HG03558 (cell line): Measurements from ENCODE around the gene ABCA10.
A peak's percentile ranks its signal among the peaks of the same experiment; 100 is the strongest.
"Not testable (repeated sequence)": the region's sequence is repeated elsewhere in the genome, so short reads cannot be mapped to it uniquely, and the experiment has no call there.

Experiments used
- ATAC-seq: cut with Tn5 transposase; IDR thresholded peaks from one replicate; pipeline ENCODE4 v1.9.1; 2021; ENCODE audit warnings: moderate number of reproducible peaks; ENCODE audit not compliant: unreplicated experiment; ENCODE audit errors: extremely low read depth

The ABCA10 gene

DNA sequence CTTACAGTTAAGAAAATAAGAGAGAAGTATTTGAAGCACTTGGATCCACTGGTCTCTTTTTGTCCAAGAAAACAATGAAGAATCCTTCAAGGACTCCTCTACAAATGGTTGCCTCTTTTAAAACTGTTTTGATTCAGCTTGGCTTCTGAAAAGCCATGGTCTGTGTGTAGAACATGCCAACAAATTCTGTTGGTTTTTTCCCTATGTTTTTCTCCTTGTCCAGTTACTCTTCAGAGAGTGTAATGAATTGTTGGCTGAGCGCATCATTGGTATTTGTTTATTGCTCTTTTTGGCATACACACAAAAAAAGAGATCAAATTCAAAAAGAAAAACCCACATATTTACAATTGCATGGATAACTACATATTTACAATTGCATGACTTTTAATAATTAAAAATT, at the start of gene ABCA10:
TSS of gene ABCA10 (minus strand) at position 249 of the 400 bp plus-strand sequence. CDS start 3,466 bp downstream, outside the sequence.
- no peak for ATAC-seq

DNA sequence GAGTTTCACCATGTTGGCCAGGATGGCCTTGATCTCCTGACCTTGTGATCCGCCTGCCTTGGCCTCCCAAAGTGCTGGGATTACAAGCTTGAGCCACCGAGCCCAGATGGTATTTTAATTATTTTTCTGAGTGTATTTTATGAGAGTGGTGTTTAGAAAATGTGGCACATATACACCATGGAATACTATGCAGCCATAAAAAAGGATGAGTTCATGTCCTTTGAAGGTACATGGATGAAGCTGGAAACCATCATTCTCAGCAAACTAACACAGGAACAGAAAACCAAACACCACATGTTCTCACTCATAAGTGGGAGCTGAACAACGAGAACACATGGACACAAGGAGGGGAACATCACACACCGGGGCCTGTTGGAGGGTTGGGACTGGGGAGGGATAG, 47.7 kb upstream of the ABCA10 start:
- not testable (repeated sequence) for ATAC-seq

- no peak for ATAC-seq
These were observed 47.1 kb upstream of the ABCA10 start for GRCh38 chr17:69275751-69276150.

GRCh38 chr17:69271023-69271422, 42.4 kb upstream of the ABCA10 start:
- ATAC-seq = no peak

GRCh38 chr17:69269131-69269998, 40.7 kb upstream of the ABCA10 start:
- ATAC-seq = no peak

DNA sequence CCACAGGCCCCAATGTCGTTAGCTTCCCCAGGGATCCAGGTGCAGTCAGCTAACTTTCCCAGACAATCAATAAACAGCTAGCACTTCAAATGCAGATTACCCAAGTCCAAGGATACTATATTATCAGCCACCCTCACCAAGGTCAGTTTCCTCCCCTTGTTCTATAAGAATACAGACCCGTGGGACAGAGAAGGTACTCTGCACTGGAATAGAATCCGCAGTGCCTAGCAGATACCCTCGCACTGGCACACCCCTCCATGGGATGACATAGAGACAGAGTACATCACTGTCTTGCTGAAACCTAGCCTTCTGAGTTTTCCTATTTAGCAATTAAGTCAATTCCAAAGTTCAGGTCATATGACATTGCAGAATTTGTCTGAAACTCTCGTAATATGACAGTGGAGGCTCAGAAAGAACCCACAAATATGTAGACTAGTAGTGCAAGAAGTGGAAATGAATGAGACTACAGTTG, 40.0 kb upstream of the ABCA10 start:
- no peak for ATAC-seq

DNA sequence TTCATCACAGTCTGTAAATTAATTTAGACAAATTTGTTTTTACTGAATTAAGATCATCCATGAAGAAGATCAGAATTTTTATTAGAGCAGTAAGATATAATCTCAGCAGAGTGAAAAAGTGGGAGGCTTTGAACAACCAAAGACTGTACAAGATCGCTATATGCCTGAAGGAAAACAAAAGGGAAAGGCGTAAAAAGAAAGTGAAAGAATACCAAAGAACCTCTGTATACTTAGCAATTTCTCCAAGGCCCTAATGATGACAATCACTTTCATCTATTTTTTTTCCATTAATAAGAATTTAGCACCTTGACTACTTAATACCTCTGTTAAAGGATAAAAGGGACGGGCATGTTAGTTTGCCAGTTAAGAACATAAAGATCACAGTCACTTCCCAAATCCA, 38.6 kb upstream of the ABCA10 start:
- no peak for ATAC-seq

DNA sequence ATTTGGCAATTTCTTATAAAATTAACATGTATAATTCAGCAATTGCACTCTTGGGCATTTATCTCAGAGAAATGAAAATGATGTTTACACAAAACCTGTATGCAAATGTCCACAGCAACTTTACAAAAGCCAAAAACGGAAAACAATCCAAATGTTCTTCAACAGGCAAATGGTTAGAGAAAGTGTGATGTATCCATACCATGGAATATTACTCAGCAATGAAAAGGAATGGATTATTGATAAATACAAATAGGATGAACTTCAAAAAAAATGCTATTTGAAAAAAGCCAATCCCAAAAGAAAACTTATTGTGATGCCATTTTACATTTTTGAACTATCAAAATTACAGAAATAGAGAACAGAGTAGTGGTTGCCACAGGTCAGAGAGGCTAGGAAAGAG, 37.2 kb upstream of the ABCA10 start:
- ATAC-seq = no peak

GRCh38 chr17:69254187-69254586, 25.6 kb upstream of the ABCA10 start:
- no peak for ATAC-seq

DNA sequence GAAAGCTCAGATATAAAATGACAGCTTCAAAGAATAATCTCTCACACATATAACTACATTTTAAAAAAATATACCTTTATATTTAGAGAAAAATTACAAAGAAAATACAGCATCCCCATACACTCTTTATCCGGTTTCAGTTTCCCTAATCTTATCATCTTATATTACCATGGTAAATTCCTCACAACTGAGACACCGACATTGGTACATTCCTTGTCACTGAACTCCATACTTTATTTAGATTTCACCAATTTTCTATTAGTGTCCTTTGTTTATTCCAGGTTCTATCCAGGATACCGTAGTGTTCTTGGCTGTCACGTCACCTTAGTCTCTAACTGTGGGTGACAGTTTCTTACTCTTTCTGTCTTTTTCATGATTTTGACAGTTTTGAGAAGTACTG, 22.0 kb upstream of the ABCA10 start:
- no peak for ATAC-seq

DNA sequence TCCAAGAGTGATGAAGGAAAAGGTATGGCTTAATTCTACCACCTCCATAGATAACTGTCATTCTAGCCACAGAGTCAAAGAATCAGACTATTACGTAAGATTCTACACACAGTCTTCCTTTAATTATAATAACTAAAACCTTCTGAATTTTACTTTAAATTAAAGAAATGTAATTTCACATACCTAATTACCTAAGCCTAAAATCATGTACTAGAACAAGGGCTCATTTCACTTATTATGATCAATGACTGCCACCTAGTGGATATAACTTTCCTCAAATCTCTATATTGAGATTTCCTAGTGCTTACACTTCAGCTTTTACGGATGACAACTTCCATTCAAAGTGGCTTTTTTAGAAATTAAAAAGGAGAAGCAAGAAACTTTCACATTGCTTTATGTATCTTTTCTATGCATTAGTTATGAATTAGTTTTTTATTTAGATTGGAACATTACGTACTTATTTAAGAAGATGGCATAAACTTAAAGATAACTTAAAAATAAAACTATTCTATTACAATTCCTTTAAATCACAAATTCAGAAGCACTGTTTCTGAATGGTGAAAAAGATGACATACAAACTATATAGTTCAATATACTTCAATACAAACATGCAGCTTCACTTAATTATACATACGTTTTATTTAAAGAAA, 18.2 kb upstream of the ABCA10 start:
- no peak for ATAC-seq

GRCh38 chr17:69246202-69246601, 17.6 kb upstream of the ABCA10 start:
- no peak for ATAC-seq

DNA sequence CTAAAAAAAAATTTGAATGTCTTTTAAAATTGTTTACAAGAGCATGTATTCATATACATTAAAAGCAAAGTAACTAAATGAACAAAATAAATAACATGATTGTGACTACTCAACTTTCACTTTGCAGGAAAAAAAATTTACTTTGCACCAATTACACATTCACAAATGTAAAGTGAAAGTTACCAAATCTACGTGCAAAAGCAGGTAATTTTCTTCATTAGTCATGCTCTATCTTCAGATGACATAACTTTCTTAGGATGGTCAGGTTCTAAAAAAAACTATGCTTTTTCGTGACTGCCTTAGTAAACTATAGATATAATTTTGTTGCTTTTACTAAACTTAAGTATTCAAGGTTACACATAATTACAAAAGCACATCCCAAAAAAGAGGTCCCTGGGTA, 17.0 kb upstream of the ABCA10 start:
- ATAC-seq = no peak

DNA sequence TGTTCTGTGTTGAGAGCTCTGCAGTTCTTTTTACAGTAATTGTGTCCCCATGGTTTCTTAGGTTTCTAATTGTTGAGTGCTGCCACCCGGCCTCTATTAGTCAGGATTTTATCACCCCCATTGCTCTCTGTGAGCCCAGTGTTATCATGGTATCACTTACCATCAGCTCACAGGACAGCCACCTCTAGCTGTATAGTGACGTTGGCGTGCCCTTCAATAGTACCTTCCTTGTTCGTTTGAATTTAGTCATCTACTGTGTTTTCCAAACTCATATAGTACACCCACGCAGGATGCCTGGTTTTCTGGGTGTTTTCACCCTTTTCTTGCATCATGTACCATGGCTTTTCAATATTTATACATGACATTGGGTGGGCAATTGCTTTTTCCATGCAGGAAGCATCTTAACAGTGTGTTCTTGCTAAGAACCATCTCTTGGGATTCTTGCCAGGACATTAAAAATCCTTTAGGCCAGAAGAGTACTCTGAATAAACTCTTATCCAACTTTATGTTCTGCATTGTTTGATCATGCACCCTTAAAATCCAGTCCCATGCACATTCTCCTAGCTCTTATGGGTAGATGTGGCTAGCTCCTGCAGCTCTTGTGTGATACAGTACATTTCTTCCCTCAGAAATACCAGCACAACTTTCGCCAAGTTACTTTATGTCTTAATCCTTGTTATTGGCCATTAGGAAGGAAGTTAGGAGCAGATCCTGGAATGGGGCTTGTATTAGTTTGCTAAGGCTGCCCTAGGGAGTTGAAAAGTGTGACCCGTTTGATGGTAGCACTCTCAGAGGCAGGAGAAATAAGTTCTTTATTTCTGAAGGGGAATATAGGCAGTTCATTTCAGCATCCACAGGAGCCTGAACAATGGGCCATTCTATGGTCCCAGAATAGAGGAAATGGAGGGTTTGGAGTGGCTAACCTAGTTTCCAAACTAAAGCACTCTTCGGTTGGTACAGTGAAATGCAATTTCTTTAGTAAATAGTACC, 11.3 kb upstream of the ABCA10 start:
- ATAC-seq = no peak

GRCh38 chr17:69236946-69237345, 8.3 kb upstream of the ABCA10 start:
- no peak for ATAC-seq

DNA sequence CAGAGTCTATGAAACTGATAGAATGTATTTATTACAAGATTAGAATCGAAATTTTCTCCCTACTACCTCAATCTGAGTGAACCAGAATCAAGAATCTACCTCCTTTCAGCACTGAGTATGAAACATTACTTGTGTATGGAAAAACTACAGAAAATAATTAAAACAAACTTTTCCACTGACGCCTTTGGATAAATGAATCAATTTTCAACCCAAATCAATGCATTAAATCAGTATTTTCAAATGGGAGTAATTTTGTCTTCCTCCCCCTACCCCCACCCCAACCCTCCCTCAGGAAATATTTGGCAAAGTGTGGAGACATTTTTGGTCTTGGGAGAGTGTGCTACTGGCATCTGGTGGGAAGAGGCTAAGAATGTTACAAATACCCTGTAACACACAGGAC, 7.8 kb upstream of the ABCA10 start:
- ATAC-seq = no peak

DNA sequence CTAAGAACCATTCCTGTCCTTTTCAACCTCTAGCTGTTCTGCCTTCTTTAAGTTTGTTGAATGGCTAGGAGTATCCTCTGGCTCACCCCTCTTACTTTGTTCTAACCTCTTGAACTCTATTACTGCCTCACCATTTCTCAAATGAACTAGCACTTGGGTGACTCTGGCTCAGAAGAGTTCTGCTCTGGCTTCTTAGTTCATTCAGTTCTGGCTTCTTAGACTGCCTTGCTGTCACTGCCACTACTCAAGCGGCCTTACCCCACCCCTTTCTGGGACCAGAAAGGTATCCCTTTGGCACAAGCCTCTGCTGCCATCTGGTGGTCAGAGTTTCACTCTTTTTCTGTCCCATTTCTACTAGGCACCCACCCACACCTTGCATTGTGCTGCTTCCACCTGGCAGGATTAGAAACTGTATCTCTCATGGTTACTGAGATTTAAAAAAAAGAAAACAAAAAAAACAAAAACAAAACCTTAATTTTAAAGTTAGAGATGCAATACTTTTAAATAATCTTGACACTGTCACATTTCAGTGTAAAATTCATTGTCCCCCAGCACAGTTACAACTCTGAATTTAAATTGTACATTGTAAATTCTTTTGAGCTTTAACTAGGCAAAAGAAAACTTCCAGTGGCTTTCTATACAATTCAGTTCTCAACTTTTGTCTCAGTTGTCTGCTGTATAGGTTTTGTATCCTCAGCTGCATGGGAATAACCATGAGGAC, 6.9 kb upstream of the ABCA10 start:
- ATAC-seq = peak; percentile 80

- no peak for ATAC-seq
These were observed 4.0 kb upstream of the ABCA10 start for GRCh38 chr17:69232650-69233049.

DNA sequence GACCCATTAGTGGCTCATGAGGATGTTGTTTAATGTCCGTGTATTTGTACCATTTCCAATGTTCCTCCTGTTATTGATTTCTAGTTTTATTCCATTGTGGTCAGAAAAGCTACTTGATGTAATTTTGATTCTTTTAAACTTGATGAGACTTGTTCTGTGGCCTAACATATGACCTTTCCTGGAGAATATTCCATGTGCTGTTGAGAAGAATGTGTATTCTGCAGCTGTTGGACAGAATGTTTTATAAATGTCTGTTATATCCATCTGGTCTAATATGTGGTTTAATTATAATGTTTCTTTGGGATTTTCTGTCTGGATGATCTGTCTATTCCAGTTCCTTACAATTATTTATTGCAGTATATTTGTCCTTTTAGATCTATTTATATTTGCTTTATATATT, 2.9 kb upstream of the ABCA10 start:
- ATAC-seq = no peak

DNA sequence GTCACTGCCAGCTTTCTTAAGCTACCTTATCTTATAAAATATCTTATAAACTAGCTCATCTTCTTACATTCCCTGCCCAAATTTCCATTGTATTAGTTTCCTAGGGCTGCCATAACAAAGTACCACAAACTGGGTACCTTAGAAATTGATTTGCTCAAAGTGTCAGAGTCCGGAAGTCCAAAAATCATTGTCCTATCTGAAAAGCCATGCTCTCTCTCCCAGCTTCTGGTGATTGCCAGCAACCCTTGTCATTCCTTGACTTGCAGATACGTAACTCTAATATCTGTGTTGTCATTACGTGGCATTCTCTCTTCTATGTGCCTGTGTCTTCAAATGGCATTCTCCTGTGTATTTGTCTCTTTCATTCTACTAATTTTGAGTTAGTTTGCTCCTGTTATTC, 2.3 kb upstream of the ABCA10 start:
- ATAC-seq = no peak
